Right lobe of liver (tissue), 4 donors: Measurements from ENCODE around the gene LRRN2.

Experiments used
- CTCF ChIP-seq, 4 donors: fragments of 200-600 bp in 3 of 4; fragments of 450-650 bp in 1 of 4; IDR thresholded peaks; one replicate each; pipeline versions ENCODE4 v1.5.1 to v1.8.0; 2016 to 2022; ENCODE audit warnings: antibody characterized with exemption in 4 of 4, mild to moderate bottlenecking in 2 of 4
- POLR2A ChIP-seq: fragments of 450-650 bp; IDR thresholded peaks from one replicate; pipeline ENCODE4 v1.6.1; 2017; ENCODE audit warnings: antibody characterized with exemption, mild to moderate bottlenecking
- donor health status: DM: no; HTN: no; CAD: no.
- donor health status: DM: no; HTN: no; CAD: no.
- donor health status: DM: no; HTN: yes; CAD: no.

GRCh38 chr1:204664384-204664651, 21.2 kb downstream of the LRRN2 start:
- TF ChIP-seq CTCF (IDR thresholded peaks at IDR 0.05) (no peak), POLR2A (no peak)
